Mucosa of descending colon (tissue), 3 donors: ENCODE results near the gene CCR5AS.

ENCODE experiments used
- ATAC-seq: fragments of 200-7000 bp; cut with Tn5 transposase; one replicate; pipeline ENCODE4 v1.9.1; 2020; ENCODE audit warnings: mild to moderate bottlenecking, moderate library complexity
- DNase-seq, 3 donors: peaks; one replicate each; pipeline ENCODE4 v3.0.0-alpha.2; 2020
- H3K36me3 ChIP-seq: fragments of 200-600 bp; one replicate; pipeline ENCODE4 v1.8.0; 2021; ENCODE audit warnings: low read depth, mild to moderate bottlenecking
- H3K4me1 ChIP-seq: fragments of 200-600 bp; one replicate; pipeline ENCODE4 v1.8.0; 2021; ENCODE audit warnings: low read depth, mild to moderate bottlenecking
- H3K4me3 ChIP-seq: fragments of 200-600 bp; one replicate; pipeline ENCODE4 v1.8.0; 2021; ENCODE audit warnings: mild to moderate bottlenecking
- H3K9me3 ChIP-seq: fragments of 200-600 bp; one replicate; pipeline ENCODE4 v1.8.0; 2021; ENCODE audit warnings: mild to moderate bottlenecking
- intact Hi-C, 2 donors: fragments of 100-400 bp; cut with DNase I in 1 of 2; cut with micrococcal nuclease in 1 of 2; formaldehyde crosslinking; loops; one replicate each; pipeline versions ENCODE4 v1.11.0 to v1.11.1; 2022; cut with DNase I, micrococcal nuclease
- TF ChIP-seq, protein P1 (sequence below): fragments of 200-600 bp; IDR thresholded peaks from one replicate; pipeline ENCODE4 v1.8.0; 2022; ENCODE audit warnings: antibody characterized with exemption, mild to moderate bottlenecking
- donor health status: DM: no; HTN: no; CAD: no; lungs with moderate emphysema.
- donor health status: DM: no; HTN: no; CAD: no.
- donor health status: DM: no; HTN: yes; CAD: no.

Gene CCR5AS

DNA sequence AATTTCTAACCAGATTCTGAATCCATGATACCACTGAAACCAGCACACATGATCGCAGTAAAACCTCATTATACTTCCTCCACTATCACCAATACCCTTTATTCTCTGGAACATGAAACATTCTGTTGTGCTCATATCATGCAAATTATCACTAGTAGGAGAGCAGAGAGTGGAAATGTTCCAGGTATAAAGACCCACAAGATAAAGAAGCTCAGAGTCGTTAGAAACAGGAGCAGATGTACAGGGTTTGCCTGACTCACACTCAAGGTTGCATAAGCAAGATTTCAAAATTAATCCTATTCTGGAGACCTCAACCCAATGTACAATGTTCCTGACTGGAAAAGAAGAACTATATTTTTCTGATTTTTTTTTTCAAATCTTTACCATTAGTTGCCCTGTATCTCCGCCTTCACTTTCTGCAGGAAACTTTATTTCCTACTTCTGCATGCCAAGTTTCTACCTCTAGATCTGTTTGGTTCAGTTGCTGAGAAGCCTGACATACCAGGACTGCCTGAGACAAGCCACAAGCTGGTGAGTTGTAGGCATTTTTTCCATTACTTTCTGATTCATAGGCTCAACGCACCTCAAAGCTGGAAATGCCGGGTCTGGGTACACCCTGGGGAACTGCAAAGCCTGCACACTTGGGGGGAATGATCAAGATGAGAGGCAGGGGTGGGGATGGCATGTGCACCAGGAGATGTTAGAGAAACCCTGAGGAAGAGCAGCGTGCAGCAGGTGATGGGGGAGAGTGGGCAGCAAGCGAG, 53.0 kb downstream of the CCR5AS start, which contains the start of gene CCR2:
TSS of gene CCR2 (plus strand) at position 465 of the 764 bp plus-strand sequence. CDS start 3,417 bp downstream, outside the sequence.
- TF ChIP-seq, protein P1, sequence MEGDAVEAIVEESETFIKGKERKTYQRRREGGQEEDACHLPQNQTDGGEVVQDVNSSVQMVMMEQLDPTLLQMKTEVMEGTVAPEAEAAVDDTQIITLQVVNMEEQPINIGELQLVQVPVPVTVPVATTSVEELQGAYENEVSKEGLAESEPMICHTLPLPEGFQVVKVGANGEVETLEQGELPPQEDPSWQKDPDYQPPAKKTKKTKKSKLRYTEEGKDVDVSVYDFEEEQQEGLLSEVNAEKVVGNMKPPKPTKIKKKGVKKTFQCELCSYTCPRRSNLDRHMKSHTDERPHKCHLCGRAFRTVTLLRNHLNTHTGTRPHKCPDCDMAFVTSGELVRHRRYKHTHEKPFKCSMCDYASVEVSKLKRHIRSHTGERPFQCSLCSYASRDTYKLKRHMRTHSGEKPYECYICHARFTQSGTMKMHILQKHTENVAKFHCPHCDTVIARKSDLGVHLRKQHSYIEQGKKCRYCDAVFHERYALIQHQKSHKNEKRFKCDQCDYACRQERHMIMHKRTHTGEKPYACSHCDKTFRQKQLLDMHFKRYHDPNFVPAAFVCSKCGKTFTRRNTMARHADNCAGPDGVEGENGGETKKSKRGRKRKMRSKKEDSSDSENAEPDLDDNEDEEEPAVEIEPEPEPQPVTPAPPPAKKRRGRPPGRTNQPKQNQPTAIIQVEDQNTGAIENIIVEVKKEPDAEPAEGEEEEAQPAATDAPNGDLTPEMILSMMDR, result no peak
- intact Hi-C loops, result no loop called here
- Histone ChIP-seq H3K36me3 (no peaks in the 10 kb centered on the region), H3K9me3 (no peaks in the 10 kb centered on the region), H3K4me3 (no peak within 1 kb of the TSS), H3K4me1 (no peaks in the 10 kb centered on the region)
- ATAC-seq (peak; percentile 27), DNase-seq (no peak)

- TF ChIP-seq, protein P1, result no peak
- intact Hi-C loops, result no loop called here
- Histone ChIP-seq H3K36me3 (no peaks in the 10 kb centered on the region), H3K9me3 (no peaks in the 10 kb centered on the region), H3K4me3 (no peak overlapping the region), H3K4me1 (no peaks in the 10 kb centered on the region)
- ATAC-seq (no peak), DNase-seq (no peak)
Measured at GRCh38 chr3:46353090-46353489, 53.8 kb downstream of the CCR5AS start.

GRCh38 chr3:46351646-46352045, 55.2 kb downstream of the CCR5AS start:
- ATAC-seq, result no peak
- TF ChIP-seq, protein P1, result no peak
- H3K4me1 ChIP-seq, result no peaks in the 10 kb centered on the region
- H3K4me3 ChIP-seq, result no peak overlapping the region
- no peaks in the 10 kb centered on the region for H3K36me3 ChIP-seq
- intact Hi-C loops, result no loop called here
- no peaks in the 10 kb centered on the region for H3K9me3 ChIP-seq
- DNase-seq, result no peak

GRCh38 chr3:46350262-46350565, 56.7 kb downstream of the CCR5AS start:
- TF ChIP-seq, protein P1, result no peak
- intact Hi-C loops, result no loop called here
- peak; percentile 11 for ATAC-seq
- H3K4me3 ChIP-seq, result no peak overlapping the region
- no peaks in the 10 kb centered on the region for H3K4me1 ChIP-seq
- no peak for DNase-seq
- H3K9me3 ChIP-seq, result no peaks in the 10 kb centered on the region
- H3K36me3 ChIP-seq, result no peaks in the 10 kb centered on the region

- no peak overlapping the region for H3K4me3 ChIP-seq
- ATAC-seq (peak; percentile 49), DNase-seq (no peak)
- TF ChIP-seq, protein P1, result no peak
- H3K9me3 ChIP-seq, result no peaks in the 10 kb centered on the region
- H3K36me3 ChIP-seq, result no peaks in the 10 kb centered on the region
- intact Hi-C loops, result no loop called here
- H3K4me1 ChIP-seq, result no peaks in the 10 kb centered on the region
Measured at GRCh38 chr3:46349484-46350261, 57.2 kb downstream of the CCR5AS start.
